NCI-H1105 treated with DMSO at 0.1 percent for 48 hours (cell line): ENCODE measurements around the gene ARHGAP35.

Experiments
- DNase-seq: peaks from one replicate; lab custom pipeline; 2025; lab: John Stamatoyannopoulos, UW

The ARHGAP35 gene

DNA sequence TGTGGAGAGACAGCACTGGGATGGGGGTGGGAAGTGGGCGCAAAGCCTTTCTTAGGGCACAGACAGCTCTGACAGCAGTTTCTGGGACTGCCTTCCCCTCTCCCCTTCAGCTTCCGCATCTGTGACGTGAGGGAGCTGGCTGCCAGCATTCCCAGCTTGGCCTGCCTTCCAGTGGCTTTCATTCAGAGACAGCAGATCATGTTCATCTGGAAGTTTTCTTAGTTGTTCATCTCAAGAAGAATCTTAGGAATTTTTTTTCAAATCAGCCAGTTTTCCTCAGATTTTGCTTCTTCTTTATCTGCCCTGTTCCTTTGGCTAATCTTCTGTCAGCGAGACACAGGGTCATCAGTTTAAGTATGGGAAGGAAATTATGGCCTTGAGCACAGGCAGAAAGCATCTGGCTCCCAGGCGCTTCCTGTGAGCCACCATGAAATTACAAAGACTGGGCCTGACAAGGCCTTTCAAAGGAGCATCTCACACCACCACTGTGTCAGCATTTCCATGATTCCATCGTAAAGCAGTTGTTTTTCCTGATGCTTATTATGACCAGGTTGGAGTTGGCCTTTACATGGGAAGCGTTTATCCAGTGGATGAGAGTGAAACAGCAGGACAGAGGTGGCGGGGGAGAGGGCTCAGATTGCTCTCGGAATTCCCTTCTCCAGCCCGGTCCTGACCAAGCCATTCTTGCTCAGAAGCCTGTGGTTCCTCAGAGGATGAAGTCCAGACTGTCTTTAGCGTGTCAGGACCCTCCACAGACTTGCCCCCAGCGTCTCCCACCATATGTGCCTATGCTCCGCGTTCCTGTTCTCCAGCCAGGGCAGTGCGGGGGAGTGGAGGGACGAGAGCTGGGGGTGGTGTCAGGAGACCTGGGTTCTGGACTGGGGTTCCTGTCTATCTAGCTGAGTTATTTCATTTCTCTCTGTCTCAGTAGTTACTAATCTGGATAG, 43.6 kb downstream of the ARHGAP35 start:
- no peak for DNase-seq

- DNase-seq, result no peak
These were observed 45.4 kb downstream of the ARHGAP35 start for GRCh38 chr19:46906221-46906620.

DNA sequence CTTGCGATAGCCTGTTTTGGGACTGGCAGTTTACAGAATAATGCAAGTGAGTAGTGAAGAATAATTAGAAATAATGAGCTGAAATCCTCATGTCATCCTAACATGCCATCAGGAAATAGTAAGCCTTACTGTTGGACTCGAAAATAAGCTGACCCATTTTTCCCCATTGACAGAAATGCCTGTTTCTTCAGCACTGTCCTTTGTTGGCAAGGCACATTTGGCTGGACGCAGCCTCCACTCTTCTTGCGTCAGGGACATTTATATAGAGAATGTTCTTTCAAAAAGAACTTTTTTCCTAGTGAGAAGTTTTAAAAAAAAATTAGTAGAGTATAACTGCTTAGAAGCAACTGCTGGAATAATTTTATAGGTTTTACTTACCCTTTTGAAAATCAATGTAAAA, 47.1 kb downstream of the ARHGAP35 start:
- DNase-seq, result no peak

- DNase-seq, result no peak
These were observed 48.6 kb downstream of the ARHGAP35 start for GRCh38 chr19:46909356-46909755.
